Brain microvascular endothelial cell (primary cell): Measurements from ENCODE around the gene ADGRG6.
A peak's percentile ranks its signal among the peaks of the same experiment; 100 is the strongest.

ENCODE experiments used
- DNase-seq: peaks from one replicate; pipeline ENCODE4 v3.0.0-alpha.2; 2020
- H3K27ac ChIP-seq: fragments of 250-450 bp; sonication (Bioruptor Pico); 2 replicates; pipeline ENCODE4 v1.5.1; 2020; ENCODE audit warnings: mild to moderate bottlenecking, moderate library complexity
- H3K27me3 ChIP-seq: fragments of 250-450 bp; sonication (Bioruptor Pico); replicated peaks from 2 replicates; pipeline ENCODE4 v1.5.1; 2020; ENCODE audit warnings: mild to moderate bottlenecking
- H3K36me3 ChIP-seq: fragments of 250-450 bp; sonication (Bioruptor Pico); replicated peaks from 2 replicates; pipeline ENCODE4 v1.5.1; 2020; ENCODE audit warnings: mild to moderate bottlenecking
- H3K4me3 ChIP-seq: 2 replicates; pipeline ENCODE4 v1.5.1; 2011; ENCODE audit warnings: low read depth, mild to moderate bottlenecking, control low read depth, low read length, moderate library complexity
- CTCF ChIP-seq: IDR thresholded peaks from 2 replicates; pipeline ENCODE4 v1.5.1; 2011; ENCODE audit warnings: low read depth, mild to moderate bottlenecking, moderate library complexity, low read length, control low read depth, inconsistent platforms; ENCODE audit errors: missing control alignments
- in situ Hi-C: cut with HindIII; loops from 2 replicates; pipeline ENCODE4 v1.10.0; 2017; ENCODE audit warnings: low sequenced_read_pairs, low pct_ligation_motif_present

The ADGRG6 gene

GRCh38 chr6:142304241-142304640 is 2.4 kb downstream of the ADGRG6 start:
- no peak for TF ChIP-seq CTCF
- Histone ChIP-seq H3K27ac (no peak overlapping the region), H3K27me3 (no peaks in the 10 kb centered on the region), H3K36me3 (no peaks in the 10 kb centered on the region), H3K4me3 (no peak overlapping the region)
- in situ Hi-C loops = no loop called here
- no peak for DNase-seq

- in situ Hi-C loops = no loop called here
- Histone ChIP-seq H3K4me3 (no peak overlapping the region), H3K27me3 (no peaks in the 10 kb centered on the region), H3K27ac (no peak overlapping the region), H3K36me3 (no peaks in the 10 kb centered on the region)
- TF ChIP-seq CTCF = no peak
- no peak for DNase-seq
Measured at GRCh38 chr6:142306736-142307135, 4.9 kb downstream of the ADGRG6 start.

GRCh38 chr6:142307963-142308748 is 6.3 kb downstream of the ADGRG6 start:
- Histone ChIP-seq H3K4me3 (no peak overlapping the region), H3K36me3 (no peaks in the 10 kb centered on the region), H3K27ac (no peak overlapping the region), H3K27me3 (no peaks in the 10 kb centered on the region)
- DNase-seq = no peak
- in situ Hi-C loops = no loop called here
- no peak for TF ChIP-seq CTCF

GRCh38 chr6:142309426-142309825 is 7.6 kb downstream of the ADGRG6 start:
- no peak for TF ChIP-seq CTCF
- Histone ChIP-seq H3K27ac (no peak overlapping the region), H3K4me3 (no peak overlapping the region), H3K36me3 (no peaks in the 10 kb centered on the region), H3K27me3 (no peaks in the 10 kb centered on the region)
- no peak for DNase-seq
- in situ Hi-C loops = no loop called here

GRCh38 chr6:142313284-142313683 is 11.5 kb downstream of the ADGRG6 start:
- no peaks in the 10 kb centered on the region for H3K27me3 ChIP-seq
- H3K27ac ChIP-seq = no peak overlapping the region
- DNase-seq = peak; percentile 65
- TF ChIP-seq CTCF = no peak
- in situ Hi-C loops = no loop called here
- no peaks in the 10 kb centered on the region for H3K36me3 ChIP-seq
- no peak overlapping the region for H3K4me3 ChIP-seq

GRCh38 chr6:142316791-142317368 is 15.1 kb downstream of the ADGRG6 start:
- DNase-seq = no peak
- Histone ChIP-seq H3K27ac (no peak overlapping the region), H3K36me3 (no peaks in the 10 kb centered on the region), H3K27me3 (no peaks in the 10 kb centered on the region), H3K4me3 (no peak overlapping the region)
- TF ChIP-seq CTCF = no peak
- in situ Hi-C loops = no loop called here
